Spleen (tissue), 7 donors: ENCODE data around the gene ATL2.

ENCODE experiments used
- CTCF ChIP-seq, 11 experiments: fragments of 200-600 bp in 7 of 11; fragments of 450-650 bp in 4 of 11; sonication (generic) in 4 of 11; IDR thresholded peaks in 8 of 11; conservative IDR thresholded peaks in 3 of 11; 1 replicate in 7 of 11; 2 replicates in 4 of 11; pipeline versions ENCODE4 v1.4.0 to v1.8.0; 2016 to 2021; ENCODE audit warnings: antibody characterized with exemption in 11 of 11, inconsistent platforms in 4 of 11, mild to moderate bottlenecking in 1 of 11
- POLR2A ChIP-seq, 3 donors: fragments of 450-650 bp; IDR thresholded peaks; one replicate each; pipeline ENCODE4 v1.5.1; 2017; ENCODE audit warnings: antibody characterized with exemption in 3 of 3, mild to moderate bottlenecking in 1 of 3
- POLR2AphosphoS5 ChIP-seq, 3 donors: sonication (generic); formaldehyde crosslinking; IDR thresholded peaks; one replicate each; pipeline ENCODE4 v1.5.1; 2017; ENCODE audit warnings: antibody characterized with exemption in 3 of 3
- donor health status: DM: no; HTN: no; CAD: no; lungs with moderate emphysema.
- donor health status: DM: no; HTN: no; CAD: no.
- donor health status: DM: no; HTN: no; CAD: no.

GRCh38 chr2:38376346-38377049 lies 575 bp downstream of the ATL2 start:
- peak in 2 of 3 donors; percentile 6 to 54 for TF ChIP-seq POLR2AphosphoS5 (IDR thresholded peaks at IDR 0.05)
- no peak for TF ChIP-seq POLR2A (IDR thresholded peaks at IDR 0.05)
- TF ChIP-seq CTCF (IDR thresholded peaks at IDR 0.05 in 8 of 11, conservative IDR thresholded peaks at IDR 0.05 in 3 of 11), result peak in 5 of 11 experiments; percentile 50 to 77 (median 64)
